ENCODE data around the gene EMID1.

GRCh38 chr22:29308148-29308790 is 102.6 kb downstream of the EMID1 start:
- TF ChIP-seq CTCF (IDR thresholded peaks at IDR 0.05): no peak
- no peak for TF ChIP-seq EZH2 (IDR thresholded peaks at IDR 0.05)

Data from neural progenitor cell (in vitro differentiated cells).